Measurements from ENCODE around the gene EFEMP2.
A peak's percentile ranks its signal among the peaks of the same experiment; 100 is the strongest.

EFEMP2 gene

DNA sequence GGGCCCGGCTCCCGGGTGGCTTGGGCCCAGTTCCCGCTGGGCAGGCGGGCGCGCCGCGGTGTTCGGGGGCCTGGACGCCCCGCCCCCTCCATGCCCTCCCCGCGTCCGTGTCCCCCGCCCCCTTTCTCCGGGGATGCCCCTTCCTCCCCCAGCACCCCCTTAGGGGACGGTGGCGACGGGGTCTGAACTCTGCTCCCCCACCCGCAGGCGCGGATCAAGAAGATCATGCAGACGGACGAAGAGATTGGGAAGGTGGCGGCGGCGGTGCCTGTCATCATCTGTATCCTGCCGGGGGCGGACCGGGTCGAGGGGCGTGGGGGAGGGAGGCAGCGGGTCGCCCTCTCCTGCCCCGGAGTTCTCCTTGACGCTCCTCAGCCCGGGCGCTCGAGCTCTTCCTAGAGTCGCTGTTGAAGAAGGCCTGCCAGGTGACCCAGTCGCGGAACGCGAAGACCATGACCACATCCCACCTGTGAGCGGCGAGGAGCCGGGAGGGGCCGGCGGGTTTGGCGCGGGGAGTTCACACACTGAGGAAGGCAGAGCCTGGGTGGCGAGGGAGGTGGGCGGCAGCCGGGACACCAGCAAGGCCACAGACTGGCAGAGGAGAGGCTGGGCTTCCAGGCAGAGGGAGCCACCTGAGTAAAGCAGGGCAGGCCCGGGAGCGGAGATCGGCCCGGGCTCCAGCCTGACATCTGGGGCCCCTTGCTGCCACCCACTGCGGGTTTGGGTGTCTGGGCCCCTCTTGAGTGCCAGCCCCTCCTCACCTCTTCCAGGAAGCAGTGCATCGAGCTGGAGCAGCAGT lies 47.2 kb upstream of the EFEMP2 start:
- Histone ChIP-seq H3K4me1 (ENCODE audit: control insufficient read depth, low read length) (peaks cover 23% of the 10 kb centered on the region), H3K4me3 (ENCODE audit: low read length) (peak overlapping the region; percentile 82), H3K36me3 (ENCODE audit: control insufficient read depth, low read length) (peaks cover 4% of the 10 kb centered on the region; the same call in 1 of the 2 replicates), H3K27me3 (ENCODE audit: control insufficient read depth, low read length) (no peaks in the 10 kb centered on the region), H3K27ac (ENCODE audit: low read depth, low read length) (no peak overlapping the region), H3K9me2 (replicated peaks; ENCODE audit: control insufficient read depth, low read length) (no peaks in the 10 kb centered on the region), H3K79me2 (ENCODE audit: control insufficient read depth, low read length) (peaks cover 22% of the 10 kb centered on the region), H4K20me1 (ENCODE audit: control insufficient read depth, insufficient read depth, low read depth, low read length) (no peaks in the 10 kb centered on the region), H3K4me2 (ENCODE audit: low read length) (peak overlapping the region; percentile 77), H3F3A (ENCODE audit: control insufficient read depth, insufficient read depth) (no peaks in the 10 kb centered on the region), H3K9me3 (ENCODE audit: control insufficient read depth, insufficient read depth, low read length) (no peaks in the 10 kb centered on the region)
- TF ChIP-seq, protein P1, sequence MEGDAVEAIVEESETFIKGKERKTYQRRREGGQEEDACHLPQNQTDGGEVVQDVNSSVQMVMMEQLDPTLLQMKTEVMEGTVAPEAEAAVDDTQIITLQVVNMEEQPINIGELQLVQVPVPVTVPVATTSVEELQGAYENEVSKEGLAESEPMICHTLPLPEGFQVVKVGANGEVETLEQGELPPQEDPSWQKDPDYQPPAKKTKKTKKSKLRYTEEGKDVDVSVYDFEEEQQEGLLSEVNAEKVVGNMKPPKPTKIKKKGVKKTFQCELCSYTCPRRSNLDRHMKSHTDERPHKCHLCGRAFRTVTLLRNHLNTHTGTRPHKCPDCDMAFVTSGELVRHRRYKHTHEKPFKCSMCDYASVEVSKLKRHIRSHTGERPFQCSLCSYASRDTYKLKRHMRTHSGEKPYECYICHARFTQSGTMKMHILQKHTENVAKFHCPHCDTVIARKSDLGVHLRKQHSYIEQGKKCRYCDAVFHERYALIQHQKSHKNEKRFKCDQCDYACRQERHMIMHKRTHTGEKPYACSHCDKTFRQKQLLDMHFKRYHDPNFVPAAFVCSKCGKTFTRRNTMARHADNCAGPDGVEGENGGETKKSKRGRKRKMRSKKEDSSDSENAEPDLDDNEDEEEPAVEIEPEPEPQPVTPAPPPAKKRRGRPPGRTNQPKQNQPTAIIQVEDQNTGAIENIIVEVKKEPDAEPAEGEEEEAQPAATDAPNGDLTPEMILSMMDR (IDR thresholded peaks at IDR 0.05; ENCODE audit: low read depth, low read length, poor library complexity, severe bottlenecking): no peak
- TF ChIP-seq EZH2phosphoT487 (IDR thresholded peaks at IDR 0.05; ENCODE audit: borderline replicate concordance, low read length): no peak

DNA sequence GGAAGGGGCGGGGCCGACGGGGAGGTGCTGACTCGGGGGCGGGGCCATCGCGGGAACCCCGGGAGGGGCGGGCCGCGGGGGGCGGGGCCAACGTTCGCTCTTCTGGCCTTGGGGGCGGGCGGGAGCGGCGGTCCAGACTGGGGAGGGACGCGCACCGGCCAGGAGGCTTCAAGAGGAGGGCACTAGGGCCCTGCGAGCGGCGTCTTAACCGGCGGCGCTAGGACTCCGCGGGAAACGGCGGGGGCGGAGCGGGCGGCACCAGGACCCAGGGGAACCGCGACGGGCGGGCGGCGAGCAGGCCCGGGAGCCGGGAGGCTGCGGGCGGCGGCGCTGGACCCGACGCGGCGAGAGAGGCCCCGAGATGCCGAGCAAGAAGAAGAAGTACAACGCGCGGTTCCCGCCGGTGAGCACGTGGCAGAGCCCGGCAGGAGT lies 46.6 kb upstream of the EFEMP2 start, which contains the start of gene DRAP1:
TSS of gene DRAP1 (plus strand) at position 286 of the 432 bp plus-strand sequence. CDS start at position 362, 76 bp downstream.
- no peaks in the 10 kb centered on the region for H3F3A ChIP-seq (ENCODE audit: control insufficient read depth, insufficient read depth)
- H3K4me2 ChIP-seq (ENCODE audit: low read length): peak within 1 kb of the TSS; percentile 90
- no peak within 1 kb of the TSS; the same call in 1 of the 2 replicates for H3K27ac ChIP-seq (ENCODE audit: low read depth, low read length)
- peaks cover 4% of the 10 kb centered on the region; the same call in 1 of the 2 replicates for H3K36me3 ChIP-seq (ENCODE audit: control insufficient read depth, low read length)
- no peak for TF ChIP-seq EZH2phosphoT487 (IDR thresholded peaks at IDR 0.05; ENCODE audit: borderline replicate concordance, low read length)
- TF ChIP-seq, protein P1 (IDR thresholded peaks at IDR 0.05; ENCODE audit: low read depth, low read length, poor library complexity, severe bottlenecking): no peak
- H3K79me2 ChIP-seq (ENCODE audit: control insufficient read depth, low read length): peaks cover 22% of the 10 kb centered on the region
- no peaks in the 10 kb centered on the region for H3K9me2 ChIP-seq (replicated peaks; ENCODE audit: control insufficient read depth, low read length)
- peak within 1 kb of the TSS; percentile 91 for H3K4me3 ChIP-seq (ENCODE audit: low read length)
- no peaks in the 10 kb centered on the region for H4K20me1 ChIP-seq (ENCODE audit: control insufficient read depth, insufficient read depth, low read depth, low read length)
- peaks cover 23% of the 10 kb centered on the region for H3K4me1 ChIP-seq (ENCODE audit: control insufficient read depth, low read length)
- no peaks in the 10 kb centered on the region for H3K27me3 ChIP-seq (ENCODE audit: control insufficient read depth, low read length)
- no peaks in the 10 kb centered on the region for H3K9me3 ChIP-seq (ENCODE audit: control insufficient read depth, insufficient read depth, low read length)

DNA sequence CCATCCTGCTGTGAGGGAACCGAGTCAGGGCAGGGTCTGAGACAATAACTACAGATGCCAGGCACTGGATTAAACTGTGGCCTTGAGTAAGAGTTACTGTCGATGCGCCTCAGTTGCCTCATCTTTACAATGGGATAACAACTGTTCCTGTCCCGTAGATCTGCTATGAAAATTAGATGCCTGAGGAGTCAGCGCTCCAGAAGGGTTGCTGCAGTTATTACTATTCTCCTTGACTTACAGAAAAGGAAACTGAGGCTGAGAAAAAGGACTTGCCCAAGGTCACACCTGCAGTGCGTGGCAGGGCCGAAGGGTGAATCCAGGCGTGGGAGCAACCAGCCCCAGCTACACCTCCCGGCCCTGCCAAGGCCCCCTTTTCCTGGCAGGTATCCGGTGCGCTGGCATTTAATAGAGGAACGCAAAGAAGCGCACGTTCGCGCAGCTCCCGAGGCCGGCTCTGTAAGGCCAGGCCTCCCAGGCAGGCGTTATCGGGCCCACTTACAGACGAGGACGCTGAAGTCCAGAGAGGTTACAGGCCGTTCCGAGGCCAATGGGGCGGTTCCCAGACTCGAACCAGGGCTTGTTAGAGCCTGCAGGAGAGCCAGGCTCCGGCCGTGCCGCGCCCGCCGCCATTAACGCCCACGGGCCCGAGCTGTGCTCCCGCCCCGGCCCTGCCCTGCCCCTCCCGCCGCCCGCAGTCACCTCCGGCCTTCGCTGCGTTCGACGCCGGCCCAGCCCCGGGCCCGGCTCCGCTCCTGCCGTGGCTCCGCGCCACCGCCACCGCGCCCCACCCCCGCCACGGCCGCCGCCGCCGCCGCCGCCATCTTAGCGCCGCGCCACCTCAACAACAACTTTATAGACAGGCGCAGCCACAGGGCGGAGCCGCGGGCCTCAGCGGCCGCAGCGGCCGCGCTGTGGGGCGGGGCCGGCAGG lies 45.9 kb upstream of the EFEMP2 start, which contains the start of gene C11orf68:
TSS of gene C11orf68 (minus strand) at position 852 of the 930 bp plus-strand sequence. CDS start at position 821, 31 bp downstream.
- H3K79me2 ChIP-seq (ENCODE audit: control insufficient read depth, low read length): peaks cover 22% of the 10 kb centered on the region
- no peaks in the 10 kb centered on the region for H3K9me2 ChIP-seq (replicated peaks; ENCODE audit: control insufficient read depth, low read length)
- H3K9me3 ChIP-seq (ENCODE audit: control insufficient read depth, insufficient read depth, low read length): no peaks in the 10 kb centered on the region
- H4K20me1 ChIP-seq (ENCODE audit: control insufficient read depth, insufficient read depth, low read depth, low read length): no peaks in the 10 kb centered on the region
- no peaks in the 10 kb centered on the region for H3K27me3 ChIP-seq (ENCODE audit: control insufficient read depth, low read length)
- H3F3A ChIP-seq (ENCODE audit: control insufficient read depth, insufficient read depth): no peaks in the 10 kb centered on the region
- H3K27ac ChIP-seq (ENCODE audit: low read depth, low read length): no peak within 1 kb of the TSS; the same call in 1 of the 2 replicates
- H3K4me1 ChIP-seq (ENCODE audit: control insufficient read depth, low read length): peaks cover 23% of the 10 kb centered on the region
- TF ChIP-seq, protein P1 (IDR thresholded peaks at IDR 0.05; ENCODE audit: low read depth, low read length, poor library complexity, severe bottlenecking): no peak
- TF ChIP-seq EZH2phosphoT487 (IDR thresholded peaks at IDR 0.05; ENCODE audit: borderline replicate concordance, low read length): no peak
- peak within 1 kb of the TSS; percentile 90 for H3K4me2 ChIP-seq (ENCODE audit: low read length)
- peaks cover 4% of the 10 kb centered on the region; the same call in 1 of the 2 replicates for H3K36me3 ChIP-seq (ENCODE audit: control insufficient read depth, low read length)
- H3K4me3 ChIP-seq (ENCODE audit: low read length): peak within 1 kb of the TSS; percentile 91

All from DOHH2 (cell line).